HepG2 (cell line): ENCODE data around the gene PRKCB. TPM values are rescaled to one million over a fixed set of nuclear protein-coding genes. Genes with fewer than 3 reads are reported as not detected.

Source experiments
- ATAC-seq: fragments of 200-7000 bp; cut with Tn5 transposase; 3 replicates; pipeline ENCODE4 v1.9.1; 2020; ENCODE audit warnings: mild to moderate bottlenecking, moderate library complexity
- BruUV-seq: library from RNA; stranded (reverse); fragments of 400-500 nt; replicated peaks from 2 replicates; lab custom pipeline; 2021; lab: Mats Ljungman, UMichigan
- CTCF ChIA-PET: fragments of 300-600 bp; formaldehyde crosslinking; extraction: SDS; loops from one replicate; lab custom pipeline; 2021; ENCODE audit warnings: low total read pairs, inconsistent platforms, low intra/inter-chr PET ratio; lab: Yijun Ruan, JAX
- POLR2A ChIA-PET: fragments of 350-600 bp; sonication (Branson Sonifier 250); formaldehyde crosslinking; loops from one replicate; lab custom pipeline; 2020; ENCODE audit warnings: antibody characterized with exemption, inconsistent platforms; lab: Yijun Ruan, JAX
- DNase-seq: peaks from one replicate; pipeline ENCODE4 v3.0.0-alpha.2; 2015; ENCODE audit warnings: low spot score
- FAIRE-seq: peaks from 3 replicates; lab custom pipeline; 2011; peaks lifted over from hg19 to GRCh38; lab: Jason Lieb, UNC
- H2AFZ ChIP-seq: one replicate; pipeline ENCODE4 v1.6.1; 2011; ENCODE audit warnings: low read length, inconsistent platforms
- H3K27ac ChIP-seq: fragments of 300-600 bp; 3 replicates; pipeline ENCODE4 v1.8.0; 2011; ENCODE audit warnings: mixed run types, mild to moderate bottlenecking, mixed read lengths, low read length, inconsistent platforms; ENCODE audit not compliant: insufficient read depth; ENCODE audit errors: extremely low read length
- H3K27me3 ChIP-seq, 2 experiments: fragments of 200-600 bp in 1 of 2; 2 replicates in 1 of 2; 3 replicates in 1 of 2; pipeline versions ENCODE4 v1.6.0 to v1.8.0; 2011; ENCODE audit warnings: low read length in 2 of 2, mild to moderate bottlenecking in 2 of 2, moderate library complexity in 2 of 2, inconsistent platforms in 1 of 2; ENCODE audit not compliant: insufficient read depth in 2 of 2, control insufficient read depth in 1 of 2
- H3K36me3 ChIP-seq, 2 experiments: fragments of 200-600 bp in 1 of 2; replicated peaks in 1 of 2; 2 replicates in 1 of 2; 3 replicates in 1 of 2; pipeline versions ENCODE4 v1.5.1 to v1.8.0; 2011; ENCODE audit warnings: low read length in 2 of 2, inconsistent platforms in 1 of 2; ENCODE audit not compliant: insufficient read depth in 2 of 2, control insufficient read depth in 1 of 2
- H3K4me1 ChIP-seq: 2 replicates; pipeline ENCODE4 v1.5.1; 2012; ENCODE audit warnings: low read length, inconsistent platforms; ENCODE audit not compliant: insufficient read depth
- H3K4me2 ChIP-seq: 2 replicates; pipeline ENCODE4 v1.6.0; 2011; ENCODE audit warnings: low read depth, low read length, inconsistent platforms
- H3K4me3 ChIP-seq, 3 experiments: fragments of 200-600 bp in 1 of 3; sonication (generic), shearing (Covaris generic) in 1 of 3; replicated peaks in 1 of 3; 2 replicates each; pipeline ENCODE4 v1.5.1; 2011 to 2016; ENCODE audit warnings: low read length in 3 of 3, inconsistent platforms in 2 of 3, low read depth in 2 of 3, mild to moderate bottlenecking in 2 of 3, control low read depth in 1 of 3, mixed read lengths in 1 of 3; ENCODE audit not compliant: insufficient read depth in 1 of 3
- H3K79me2 ChIP-seq: one replicate; pipeline ENCODE4 v1.6.1; 2011; ENCODE audit warnings: low read length, inconsistent platforms; ENCODE audit not compliant: insufficient read depth
- H3K9ac ChIP-seq: 2 replicates; pipeline ENCODE4 v1.6.0; 2011; ENCODE audit warnings: mild to moderate bottlenecking, low read depth, low read length, inconsistent platforms; ENCODE audit not compliant: insufficient read depth
- H3K9me3 ChIP-seq: 2 replicates; pipeline ENCODE4 v1.5.1; 2012; ENCODE audit warnings: mild to moderate bottlenecking, low read length
- H4K20me1 ChIP-seq: 2 replicates; pipeline ENCODE4 v1.6.0; 2011; ENCODE audit warnings: inconsistent platforms, mild to moderate bottlenecking, low read length, moderate library complexity; ENCODE audit not compliant: insufficient read depth
- ARNT2 ChIP-seq: sonication (generic); formaldehyde crosslinking; IDR thresholded peaks from 2 replicates; pipeline ENCODE4 v1.8.0; 2022; ENCODE audit warnings: mild to moderate bottlenecking, low read depth, missing genetic modification reagents, moderate library complexity
- DMAP1 ChIP-seq: IDR thresholded peaks from 2 replicates; pipeline ENCODE4 v1.6.1; 2016
- HOXD1 ChIP-seq: sonication (generic); formaldehyde crosslinking; IDR thresholded peaks from 2 replicates; pipeline ENCODE4 v1.5.0; 2020; ENCODE audit warnings: missing genetic modification reagents
- KAT2B ChIP-seq: fragments of 150-350 bp; IDR thresholded peaks from 2 replicates; pipeline ENCODE4 v1.6.1; 2014; ENCODE audit warnings: low read depth, low read length, borderline replicate concordance
- MIER2 ChIP-seq: IDR thresholded peaks from 2 replicates; pipeline ENCODE4 v1.6.1; 2016; ENCODE audit warnings: missing biosample characterization, missing genetic modification reagents
- MYPOP ChIP-seq: sonication (generic); formaldehyde crosslinking; IDR thresholded peaks from 2 replicates; pipeline ENCODE4 v1.8.1; 2023; ENCODE audit warnings: mild to moderate bottlenecking, moderate library complexity, missing genetic modification reagents
- NFKBIZ ChIP-seq: IDR thresholded peaks from 2 replicates; pipeline ENCODE4 v1.6.1; 2018; ENCODE audit warnings: missing genetic modification reagents, missing compliant biosample characterization
- PHB2 ChIP-seq: fragments of 450-650 bp; IDR thresholded peaks from 2 replicates; pipeline ENCODE4 v1.6.1; 2018; ENCODE audit not compliant: partially characterized antibody
- SALL2 ChIP-seq: sonication (generic); formaldehyde crosslinking; IDR thresholded peaks from 2 replicates; pipeline ENCODE4 v1.8.1; 2023; ENCODE audit warnings: mild to moderate bottlenecking, missing genetic modification reagents, inconsistent platforms
- ZNF20 ChIP-seq: sonication (generic); formaldehyde crosslinking; IDR thresholded peaks from 2 replicates; pipeline ENCODE4 v1.4.0; 2020; ENCODE audit warnings: mild to moderate bottlenecking, moderate library complexity, missing genetic modification reagents
- ZNF790 ChIP-seq: sonication (generic); formaldehyde crosslinking; IDR thresholded peaks from 2 replicates; pipeline ENCODE4 v1.8.0; 2022; ENCODE audit warnings: missing genetic modification reagents, mild to moderate bottlenecking, borderline replicate concordance
- WGBS: methylation state at CpG from one replicate; pipeline ENCODE4 v1.1.6; 2017; ENCODE audit warnings: low lambda C conversion rate; 5-methylcytosine and 5-hydroxymethylcytosine counted together
- in situ Hi-C: cut with HindIII; loops from 2 replicates; pipeline ENCODE4 v1.10.0; 2017; ENCODE audit warnings: low pct_unique_long_range_greater_than_20kb; ENCODE audit not compliant: extremely low pct_ligation_motif_present
- intact Hi-C: fragments of 100-400 bp; cut with micrococcal nuclease; formaldehyde crosslinking; loops from one replicate; pipeline ENCODE4 v1.10.0; 2022; ENCODE audit not compliant: unreplicated experiment
- polyA plus RNA-seq, 8 experiments: library from polyadenylated mRNA; depleted of rRNA in 3 of 8; stranded (reverse) in 7 of 8; unstranded in 1 of 8; fragments of >200 nt; fragmentation: Illumina TruSeq in 4 of 8; extraction: Trizol in 4 of 8; gene quantifications; 2 replicates each; pipeline versions ENCODE4 v1.2.1 to v1.2.3, GENCODE V29; 2011 to 2016; ENCODE audit warnings: low read depth in 4 of 8, missing spikeins in 1 of 8, mixed read lengths in 1 of 8; ENCODE audit not compliant: insufficient read depth in 1 of 8
- total RNA-seq, 5 experiments: library from RNA; depleted of rRNA; stranded (reverse); fragments of >200 nt; fragmentation: Illumina TruSeq; extraction: Trizol; gene quantifications; 2 replicates each; pipeline ENCODE4 v1.2.3, GENCODE V29; 2016; ENCODE audit warnings: low read depth in 1 of 5
- TF ChIP-seq, protein P1 (sequence below): sonication (generic); formaldehyde crosslinking; IDR thresholded peaks from 2 replicates; pipeline ENCODE4 v1.8.0; 2023; ENCODE audit warnings: mild to moderate bottlenecking, missing genetic modification reagents
- TF ChIP-seq, protein P2 (sequence below): sonication (generic); formaldehyde crosslinking; IDR thresholded peaks from 2 replicates; pipeline ENCODE4 v1.5.1; 2020; ENCODE audit warnings: mild to moderate bottlenecking, missing genetic modification reagents, borderline replicate concordance

PRKCB gene
- total and polyA plus RNA-seq, 2 of the 13 experiments (the other 11 are each of a cell fraction or from before 2014, with no cell fraction given): 0.01 TPM; not detected in 1

DNA sequence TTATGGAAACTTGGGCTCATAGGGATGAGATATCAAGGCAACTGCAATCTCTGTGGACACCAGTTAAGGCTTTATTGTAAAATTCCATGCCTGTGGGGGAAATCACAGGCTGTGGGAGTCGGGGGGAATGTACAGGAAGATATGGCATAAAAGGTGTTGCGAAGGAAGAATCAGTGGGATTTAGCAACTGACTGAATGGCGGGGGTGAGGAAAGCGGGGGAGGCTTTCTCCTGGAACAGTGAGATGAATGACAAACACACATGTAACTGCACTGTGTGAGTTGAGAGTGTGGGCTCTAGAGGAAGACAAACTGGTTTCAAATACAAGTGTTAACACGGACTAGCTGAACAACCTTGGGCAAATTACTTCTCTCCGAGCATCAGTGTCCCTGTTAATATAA lies 143.7 kb downstream of the PRKCB start:
- no peak for TF ChIP-seq SALL2 (CRISPR knock-in tag)
- no peak for TF ChIP-seq ARNT2 (CRISPR knock-in tag)
- TF ChIP-seq NFKBIZ (CRISPR knock-in tag): no peak
- no peak for TF ChIP-seq ZNF790 (CRISPR knock-in tag)
- no peak for TF ChIP-seq KAT2B
- TF ChIP-seq MIER2 (CRISPR knock-in tag): no peak
- TF ChIP-seq PHB2: no peak
- TF ChIP-seq ZNF20 (CRISPR knock-in tag): no peak
- TF ChIP-seq, protein P1, sequence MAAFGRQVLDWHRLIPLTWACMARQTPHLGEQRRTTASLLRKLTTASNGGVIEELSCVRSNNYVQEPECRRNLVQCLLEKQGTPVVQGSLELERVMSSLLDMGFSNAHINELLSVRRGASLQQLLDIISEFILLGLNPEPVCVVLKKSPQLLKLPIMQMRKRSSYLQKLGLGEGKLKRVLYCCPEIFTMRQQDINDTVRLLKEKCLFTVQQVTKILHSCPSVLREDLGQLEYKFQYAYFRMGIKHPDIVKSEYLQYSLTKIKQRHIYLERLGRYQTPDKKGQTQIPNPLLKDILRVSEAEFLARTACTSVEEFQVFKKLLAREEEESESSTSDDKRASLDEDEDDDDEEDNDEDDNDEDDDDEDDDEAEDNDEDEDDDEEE: no peak
- TF ChIP-seq, all 625 proteins: peak for 0
- no peak for FAIRE-seq
- BruUV-seq: no TSS peak

DNA sequence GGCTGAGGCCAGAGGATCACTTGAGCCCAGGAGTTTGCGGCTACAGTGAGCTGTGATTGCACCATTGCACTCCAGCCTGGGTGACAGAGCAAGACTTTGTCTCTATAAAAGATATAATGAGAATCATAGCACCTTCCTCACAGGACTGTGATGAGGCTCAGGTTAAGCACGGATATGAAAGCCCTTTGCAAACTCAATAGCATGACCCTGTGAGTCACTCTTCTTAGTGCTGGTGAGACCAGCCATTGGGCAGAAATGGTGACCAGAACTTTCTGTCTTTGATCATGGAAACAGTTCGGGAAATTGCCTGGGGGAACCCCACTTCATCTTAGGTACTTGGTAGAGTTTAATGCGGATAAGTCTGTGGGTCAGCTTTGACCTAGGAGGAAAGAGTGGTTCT lies 144.2 kb downstream of the PRKCB start:
- Histone ChIP-seq H4K20me1 (no peaks in the 10 kb centered on the region), H3K4me1 (no peaks in the 10 kb centered on the region), H3K36me3 (no peaks in the 10 kb centered on the region), H2AFZ (no peak overlapping the region), H3K9ac (no peak overlapping the region), H3K79me2 (no peaks in the 10 kb centered on the region), H3K27ac (no peak overlapping the region), H3K4me3 (no peak overlapping the region), H3K9me3 (no peaks in the 10 kb centered on the region), H3K27me3 (peaks cover 0 to 20% of the 10 kb centered on the region in 2 experiments; a peak in 2 of 5 replicates), H3K4me2 (no peak overlapping the region)
- ATAC-seq: no peak
- 0% methylated on average over 4 of the region's 4 CpGs for WGBS
- no TSS peak for BruUV-seq
- intact Hi-C loops: no loop called here
- no peak for DNase-seq
- no peak for FAIRE-seq
- ChIA-PET CTCF (no interaction called here), POLR2A (no interaction called here)
- in situ Hi-C loops: no loop called here
- TF ChIP-seq HOXD1 (no peak), DMAP1 (CRISPR knock-in tag) (no peak), MYPOP (CRISPR knock-in tag) (no peak)
- TF ChIP-seq, protein P2, sequence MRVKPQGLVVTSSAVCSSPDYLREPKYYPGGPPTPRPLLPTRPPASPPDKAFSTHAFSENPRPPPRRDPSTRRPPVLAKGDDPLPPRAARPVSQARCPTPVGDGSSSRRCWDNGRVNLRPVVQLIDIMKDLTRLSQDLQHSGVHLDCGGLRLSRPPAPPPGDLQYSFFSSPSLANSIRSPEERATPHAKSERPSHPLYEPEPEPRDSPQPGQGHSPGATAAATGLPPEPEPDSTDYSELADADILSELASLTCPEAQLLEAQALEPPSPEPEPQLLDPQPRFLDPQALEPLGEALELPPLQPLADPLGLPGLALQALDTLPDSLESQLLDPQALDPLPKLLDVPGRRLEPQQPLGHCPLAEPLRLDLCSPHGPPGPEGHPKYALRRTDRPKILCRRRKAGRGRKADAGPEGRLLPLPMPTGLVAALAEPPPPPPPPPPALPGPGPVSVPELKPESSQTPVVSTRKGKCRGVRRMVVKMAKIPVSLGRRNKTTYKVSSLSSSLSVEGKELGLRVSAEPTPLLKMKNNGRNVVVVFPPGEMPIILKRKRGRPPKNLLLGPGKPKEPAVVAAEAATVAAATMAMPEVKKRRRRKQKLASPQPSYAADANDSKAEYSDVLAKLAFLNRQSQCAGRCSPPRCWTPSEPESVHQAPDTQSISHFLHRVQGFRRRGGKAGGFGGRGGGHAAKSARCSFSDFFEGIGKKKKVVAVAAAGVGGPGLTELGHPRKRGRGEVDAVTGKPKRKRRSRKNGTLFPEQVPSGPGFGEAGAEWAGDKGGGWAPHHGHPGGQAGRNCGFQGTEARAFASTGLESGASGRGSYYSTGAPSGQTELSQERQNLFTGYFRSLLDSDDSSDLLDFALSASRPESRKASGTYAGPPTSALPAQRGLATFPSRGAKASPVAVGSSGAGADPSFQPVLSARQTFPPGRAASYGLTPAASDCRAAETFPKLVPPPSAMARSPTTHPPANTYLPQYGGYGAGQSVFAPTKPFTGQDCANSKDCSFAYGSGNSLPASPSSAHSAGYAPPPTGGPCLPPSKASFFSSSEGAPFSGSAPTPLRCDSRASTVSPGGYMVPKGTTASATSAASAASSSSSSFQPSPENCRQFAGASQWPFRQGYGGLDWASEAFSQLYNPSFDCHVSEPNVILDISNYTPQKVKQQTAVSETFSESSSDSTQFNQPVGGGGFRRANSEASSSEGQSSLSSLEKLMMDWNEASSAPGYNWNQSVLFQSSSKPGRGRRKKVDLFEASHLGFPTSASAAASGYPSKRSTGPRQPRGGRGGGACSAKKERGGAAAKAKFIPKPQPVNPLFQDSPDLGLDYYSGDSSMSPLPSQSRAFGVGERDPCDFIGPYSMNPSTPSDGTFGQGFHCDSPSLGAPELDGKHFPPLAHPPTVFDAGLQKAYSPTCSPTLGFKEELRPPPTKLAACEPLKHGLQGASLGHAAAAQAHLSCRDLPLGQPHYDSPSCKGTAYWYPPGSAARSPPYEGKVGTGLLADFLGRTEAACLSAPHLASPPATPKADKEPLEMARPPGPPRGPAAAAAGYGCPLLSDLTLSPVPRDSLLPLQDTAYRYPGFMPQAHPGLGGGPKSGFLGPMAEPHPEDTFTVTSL (CRISPR knock-in tag): no peak

More for the DNA sequence above, 143.7 kb downstream of the PRKCB start:
- CTCF ChIA-PET: no interaction called here
- ATAC-seq: no peak
- no peaks in the 10 kb centered on the region for H4K20me1 ChIP-seq
- peaks cover 0 to 20% of the 10 kb centered on the region in 2 experiments; a peak in 2 of 5 replicates for H3K27me3 ChIP-seq
- H3K4me2 ChIP-seq: no peak overlapping the region
- no peaks in the 10 kb centered on the region for H3K4me1 ChIP-seq
- no peak overlapping the region for H2AFZ ChIP-seq
- no peak overlapping the region for H3K9ac ChIP-seq
- intact Hi-C loops (no loop called here), in situ Hi-C loops (no loop called here)
- 4% methylated on average over 6 of the region's 6 CpGs for WGBS
- H3K79me2 ChIP-seq: no peaks in the 10 kb centered on the region
- no peaks in the 10 kb centered on the region for H3K36me3 ChIP-seq
- H3K27ac ChIP-seq: no peak overlapping the region
- DNase-seq: no peak
- no peaks in the 10 kb centered on the region for H3K9me3 ChIP-seq
- no peak overlapping the region for H3K4me3 ChIP-seq
- POLR2A ChIA-PET: no interaction called here
